Lung microvascular endothelial cell (primary cell): ENCODE measurements around the gene PUM2. TPM values are rescaled to one million over a fixed set of nuclear protein-coding genes. Genes with fewer than 3 reads are reported as not detected.
"Not testable (repeated sequence)": the region's sequence is repeated elsewhere in the genome, so short reads cannot be mapped to it uniquely, and the experiment has no call there.

Experiments
- DNase-seq, 2 donors: peaks; one replicate each; pipeline versions ENCODE4 v3.0.0 to v3.0.0-alpha.2; 2010; ENCODE audit warnings: low read depth in 2 of 2
- total RNA-seq: library from RNA; depleted of rRNA; stranded (reverse); fragments of >200 nt; gene quantifications from 2 replicates; pipeline ENCODE4 v1.2.1, GENCODE V29; 2014

Gene PUM2
- total RNA-seq: 30.1 and 41.1 TPM in 2 replicates

- DNase-seq: peak; percentile 96 to 98
These were observed at the start of gene PUM2 for GRCh38 chr2:20350753-20351554. Gene PUM2 (minus strand): TSS chr2:20350844. CDS start chr2:20327360, 23,484 bp downstream.

GRCh38 chr2:20400306-20400705 is 49.7 kb upstream of the PUM2 start:
- DNase-seq: no peak

GRCh38 chr2:20398956-20399567 is 48.4 kb upstream of the PUM2 start:
- DNase-seq: no peak

GRCh38 chr2:20397811-20398447 is 47.3 kb upstream of the PUM2 start:
- DNase-seq: no peak

- DNase-seq: no peak
These were observed 45.8 kb upstream of the PUM2 start for GRCh38 chr2:20396356-20397000.

GRCh38 chr2:20393986-20394385 is 43.3 kb upstream of the PUM2 start:
- no peak for DNase-seq

- no peak for DNase-seq
These were observed 41.5 kb upstream of the PUM2 start for GRCh38 chr2:20391951-20392699.

GRCh38 chr2:20390524-20391123 is 40.0 kb upstream of the PUM2 start:
- no peak for DNase-seq

GRCh38 chr2:20384953-20385352 is 34.3 kb upstream of the PUM2 start:
- DNase-seq: no peak

- peak in 1 of 2 donors; percentile 76 for DNase-seq
These were observed 32.5 kb upstream of the PUM2 start for GRCh38 chr2:20382965-20383810.

GRCh38 chr2:20381457-20381856 is 30.8 kb upstream of the PUM2 start:
- peak; percentile 64 to 66 for DNase-seq

- DNase-seq: peak; percentile 75 to 81
These were observed 28.4 kb upstream of the PUM2 start for GRCh38 chr2:20378891-20379519.

GRCh38 chr2:20378341-20378740 is 27.7 kb upstream of the PUM2 start:
- DNase-seq: no peak

- DNase-seq: no peak
These were observed 27.1 kb upstream of the PUM2 start for GRCh38 chr2:20377741-20378140.

- DNase-seq: not testable (repeated sequence)
These were observed 24.3 kb upstream of the PUM2 start for GRCh38 chr2:20374982-20375381.

GRCh38 chr2:20372896-20373640 is 22.4 kb upstream of the PUM2 start:
- DNase-seq: no peak

GRCh38 chr2:20371323-20372025 is 20.8 kb upstream of the PUM2 start:
- DNase-seq: no peak

GRCh38 chr2:20370191-20370590 is 19.5 kb upstream of the PUM2 start:
- no peak for DNase-seq
